NT2/D1 (cell line): ENCODE results near the gene CORO1C.

Experiments used
- YY1 ChIP-seq: IDR thresholded peaks from 2 replicates; pipeline ENCODE4 v1.6.1; 2011; ENCODE audit not compliant: insufficient read length, insufficient read depth
- ZNF274 ChIP-seq: IDR thresholded peaks from 2 replicates; pipeline ENCODE4 v1.6.1; 2011; ENCODE audit warnings: mild to moderate bottlenecking, low read depth, low read length

- TF ChIP-seq YY1, result no peak
- no peak for TF ChIP-seq ZNF274
Measured at GRCh38 chr12:108612788-108613282, 118.5 kb downstream of the CORO1C start.
